SK-N-SH treated with all-trans-retinoic acid at 6 μM for 48 hours (cell line): ENCODE results near the gene DYSF.

ENCODE experiments used
- ATAC-seq: fragments of 200-7000 bp; cut with Tn5 transposase; 3 replicates; pipeline ENCODE4 v1.9.1; 2020; ENCODE audit warnings: mild to moderate bottlenecking, moderate library complexity
- ARNTL ChIP-seq: fragments of 450-650 bp; formaldehyde crosslinking; IDR thresholded peaks from 2 replicates; pipeline ENCODE4 v1.5.0; 2020; ENCODE audit warnings: low read depth, mild to moderate bottlenecking, moderate library complexity, borderline replicate concordance
- BACH2 ChIP-seq: fragments of 250-450 bp; sonication (Bioruptor Pico); IDR thresholded peaks from 2 replicates; pipeline ENCODE4 v1.9.0; 2021; ENCODE audit warnings: mild to moderate bottlenecking, borderline replicate concordance
- CREB5 ChIP-seq: fragments of 250-450 bp; sonication (Bioruptor Pico); IDR thresholded peaks from 2 replicates; pipeline ENCODE4 v1.5.1; 2020; ENCODE audit warnings: low read depth, mild to moderate bottlenecking, moderate library complexity
- CSDC2 ChIP-seq: fragments of 250-450 bp; sonication (Bioruptor Pico); IDR thresholded peaks from 2 replicates; pipeline ENCODE4 v1.5.0; 2020; ENCODE audit warnings: mild to moderate bottlenecking, moderate library complexity
- ESRRG ChIP-seq: fragments of 250-450 bp; sonication (Bioruptor Pico); IDR thresholded peaks from 2 replicates; pipeline ENCODE4 v1.6.1; 2021; ENCODE audit warnings: mild to moderate bottlenecking
- GLIS3 ChIP-seq: fragments of 250-450 bp; sonication (Bioruptor Pico); IDR thresholded peaks from 2 replicates; pipeline ENCODE4 v1.5.0; 2020; ENCODE audit warnings: mild to moderate bottlenecking, moderate library complexity
- ISL1 ChIP-seq: fragments of 250-450 bp; sonication (Bioruptor Pico); IDR thresholded peaks from 2 replicates; pipeline ENCODE4 v2.1.2; 2022; ENCODE audit warnings: mild to moderate bottlenecking, moderate library complexity
- OSR1 ChIP-seq: fragments of 250-450 bp; sonication (Bioruptor Pico); IDR thresholded peaks from 2 replicates; pipeline ENCODE4 v1.8.0; 2022; ENCODE audit warnings: moderate library complexity, mild to moderate bottlenecking, inconsistent platforms
- PPARA ChIP-seq: fragments of 250-450 bp; sonication (Bioruptor Pico); IDR thresholded peaks from 2 replicates; pipeline ENCODE4 v1.5.0; 2020; ENCODE audit warnings: mild to moderate bottlenecking, borderline replicate concordance
- RARB ChIP-seq: fragments of 250-450 bp; sonication (Bioruptor Pico); IDR thresholded peaks from 2 replicates; pipeline ENCODE4 v1.8.0; 2021; ENCODE audit warnings: mild to moderate bottlenecking, moderate library complexity
- SNAI2 ChIP-seq: fragments of 250-450 bp; sonication (Bioruptor Pico); IDR thresholded peaks from 2 replicates; pipeline ENCODE4 v1.5.0; 2020; ENCODE audit warnings: mild to moderate bottlenecking, moderate library complexity
- TCF4 ChIP-seq: fragments of 250-450 bp; sonication (Bioruptor Pico); IDR thresholded peaks from 2 replicates; pipeline ENCODE4 v1.8.0; 2021; ENCODE audit warnings: mild to moderate bottlenecking, moderate library complexity, borderline replicate concordance
- TOX ChIP-seq: fragments of 250-450 bp; sonication (Bioruptor Pico); IDR thresholded peaks from 2 replicates; pipeline ENCODE4 v1.8.0; 2021; ENCODE audit warnings: mild to moderate bottlenecking, moderate library complexity, borderline replicate concordance
- TSHZ2 ChIP-seq: fragments of 250-450 bp; sonication (Bioruptor Pico); IDR thresholded peaks from 2 replicates; pipeline ENCODE4 v1.5.0; 2020; ENCODE audit warnings: mild to moderate bottlenecking, moderate library complexity
- ZC3H10 ChIP-seq: fragments of 250-450 bp; sonication (Bioruptor Pico); IDR thresholded peaks from 2 replicates; pipeline ENCODE4 v1.5.1; 2021; ENCODE audit warnings: mild to moderate bottlenecking, moderate library complexity
- ZFP3 ChIP-seq: fragments of 250-450 bp; sonication (Bioruptor Pico); IDR thresholded peaks from 2 replicates; pipeline ENCODE4 v1.5.0; 2020; ENCODE audit warnings: mild to moderate bottlenecking, moderate library complexity
- ZFP30 ChIP-seq: fragments of 450-650 bp; formaldehyde crosslinking; IDR thresholded peaks from 2 replicates; pipeline ENCODE4 v1.5.0; 2022; ENCODE audit warnings: mild to moderate bottlenecking, moderate library complexity
- ZNF565 ChIP-seq: fragments of 450-650 bp; formaldehyde crosslinking; conservative IDR thresholded peaks from 2 replicates; pipeline ENCODE4 v1.5.0; 2020; ENCODE audit warnings: low read depth, mild to moderate bottlenecking, moderate library complexity
- ZNF70 ChIP-seq: fragments of 450-650 bp; formaldehyde crosslinking; IDR thresholded peaks from 2 replicates; pipeline ENCODE4 v1.5.0; 2020; ENCODE audit warnings: mild to moderate bottlenecking, moderate library complexity
- ZNF8 ChIP-seq: fragments of 450-650 bp; formaldehyde crosslinking; IDR thresholded peaks from 2 replicates; pipeline ENCODE4 v1.5.0; 2020; ENCODE audit warnings: mild to moderate bottlenecking, moderate library complexity
- TF ChIP-seq, protein P1 (sequence below): fragments of 250-450 bp; sonication (Bioruptor Pico); IDR thresholded peaks from 2 replicates; pipeline ENCODE4 v1.5.1; 2021; ENCODE audit warnings: mild to moderate bottlenecking, moderate library complexity
- TF ChIP-seq, protein P2 (sequence below): fragments of 250-450 bp; sonication (Bioruptor Pico); IDR thresholded peaks from 2 replicates; pipeline ENCODE4 v1.8.0; 2020; ENCODE audit warnings: mild to moderate bottlenecking, moderate library complexity, borderline replicate concordance
- TF ChIP-seq, protein P3 (sequence below): fragments of 250-450 bp; sonication (Bioruptor Pico); IDR thresholded peaks from 2 replicates; pipeline ENCODE4 v1.8.0; 2021; ENCODE audit warnings: low read depth, mild to moderate bottlenecking, moderate library complexity, borderline replicate concordance

DYSF gene

GRCh38 chr2:71633086-71633485 lies 179.7 kb downstream of the DYSF start (continued):
- TF ChIP-seq ARNTL (CRISPR knock-in tag) (no peak), ZNF70 (CRISPR knock-in tag) (no peak), GLIS3 (CRISPR knock-in tag) (no peak), TSHZ2 (CRISPR knock-in tag) (no peak)

DNA sequence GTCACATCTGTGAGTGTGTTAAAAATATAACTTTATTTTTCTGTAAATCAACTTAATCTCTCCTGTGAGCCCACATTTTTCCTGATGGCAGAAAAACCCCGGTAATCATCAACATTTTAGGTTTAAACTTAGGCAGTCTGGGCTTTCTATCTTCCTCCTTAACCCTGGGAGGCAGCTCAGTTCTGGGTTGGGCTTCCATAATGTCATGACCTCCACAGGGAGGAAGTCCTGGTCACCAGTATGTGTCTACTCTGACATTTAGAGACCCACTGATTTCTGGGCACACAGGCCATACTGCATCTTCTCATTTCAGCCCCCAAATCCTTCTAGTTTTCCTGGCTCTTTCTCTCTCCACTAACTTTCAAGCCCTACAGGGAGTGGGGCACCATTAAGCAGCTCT lies 181.2 kb downstream of the DYSF start:
- no peak for ATAC-seq
- TF ChIP-seq CREB5 (CRISPR knock-in tag) (no peak), ARNTL (CRISPR knock-in tag) (no peak), TSHZ2 (CRISPR knock-in tag) (no peak), RARB (CRISPR knock-in tag) (no peak), ESRRG (no peak), ISL1 (CRISPR knock-in tag) (no peak), SNAI2 (CRISPR knock-in tag) (no peak), GLIS3 (CRISPR knock-in tag) (no peak), TCF4 (CRISPR knock-in tag) (no peak), ZC3H10 (no peak), ZFP30 (no peak), CSDC2 (CRISPR knock-in tag) (no peak), ZNF565 (CRISPR knock-in tag) (no peak), ZNF8 (CRISPR knock-in tag) (no peak), PPARA (no peak), TOX (CRISPR knock-in tag) (no peak), OSR1 (CRISPR knock-in tag) (no peak)
- TF ChIP-seq, protein P1, sequence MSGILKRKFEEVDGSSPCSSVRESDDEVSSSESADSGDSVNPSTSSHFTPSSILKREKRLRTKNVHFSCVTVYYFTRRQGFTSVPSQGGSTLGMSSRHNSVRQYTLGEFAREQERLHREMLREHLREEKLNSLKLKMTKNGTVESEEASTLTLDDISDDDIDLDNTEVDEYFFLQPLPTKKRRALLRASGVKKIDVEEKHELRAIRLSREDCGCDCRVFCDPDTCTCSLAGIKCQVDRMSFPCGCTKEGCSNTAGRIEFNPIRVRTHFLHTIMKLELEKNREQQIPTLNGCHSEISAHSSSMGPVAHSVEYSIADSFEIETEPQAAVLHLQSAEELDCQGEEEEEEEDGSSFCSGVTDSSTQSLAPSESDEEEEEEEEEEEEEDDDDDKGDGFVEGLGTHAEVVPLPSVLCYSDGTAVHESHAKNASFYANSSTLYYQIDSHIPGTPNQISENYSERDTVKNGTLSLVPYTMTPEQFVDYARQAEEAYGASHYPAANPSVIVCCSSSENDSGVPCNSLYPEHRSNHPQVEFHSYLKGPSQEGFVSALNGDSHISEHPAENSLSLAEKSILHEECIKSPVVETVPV (CRISPR knock-in tag), result no peak
- TF ChIP-seq, protein P2, sequence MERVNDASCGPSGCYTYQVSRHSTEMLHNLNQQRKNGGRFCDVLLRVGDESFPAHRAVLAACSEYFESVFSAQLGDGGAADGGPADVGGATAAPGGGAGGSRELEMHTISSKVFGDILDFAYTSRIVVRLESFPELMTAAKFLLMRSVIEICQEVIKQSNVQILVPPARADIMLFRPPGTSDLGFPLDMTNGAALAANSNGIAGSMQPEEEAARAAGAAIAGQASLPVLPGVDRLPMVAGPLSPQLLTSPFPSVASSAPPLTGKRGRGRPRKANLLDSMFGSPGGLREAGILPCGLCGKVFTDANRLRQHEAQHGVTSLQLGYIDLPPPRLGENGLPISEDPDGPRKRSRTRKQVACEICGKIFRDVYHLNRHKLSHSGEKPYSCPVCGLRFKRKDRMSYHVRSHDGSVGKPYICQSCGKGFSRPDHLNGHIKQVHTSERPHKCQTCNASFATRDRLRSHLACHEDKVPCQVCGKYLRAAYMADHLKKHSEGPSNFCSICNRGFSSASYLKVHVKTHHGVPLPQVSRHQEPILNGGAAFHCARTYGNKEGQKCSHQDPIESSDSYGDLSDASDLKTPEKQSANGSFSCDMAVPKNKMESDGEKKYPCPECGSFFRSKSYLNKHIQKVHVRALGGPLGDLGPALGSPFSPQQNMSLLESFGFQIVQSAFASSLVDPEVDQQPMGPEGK (CRISPR knock-in tag), result no peak

DNA sequence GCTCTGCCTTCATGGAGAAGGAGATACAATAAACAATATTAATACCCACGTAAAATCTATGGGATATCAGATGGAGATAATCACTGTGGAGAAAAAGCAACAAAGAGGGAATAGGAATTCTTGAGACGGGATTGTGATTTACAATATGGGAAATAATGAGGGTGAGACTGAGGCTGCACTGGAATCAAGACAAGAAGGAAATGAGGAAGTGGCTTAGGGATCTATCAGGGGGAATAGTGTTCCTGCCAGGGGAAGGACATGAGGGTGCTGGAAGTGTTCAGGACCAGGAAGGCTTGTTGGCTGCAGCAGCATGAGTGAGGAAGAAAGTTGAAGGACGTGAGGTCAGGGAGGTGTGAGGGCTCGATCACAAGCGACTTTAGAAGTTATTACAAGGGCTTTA lies 182.4 kb downstream of the DYSF start:
- no peak for ATAC-seq
- TF ChIP-seq, protein P3, sequence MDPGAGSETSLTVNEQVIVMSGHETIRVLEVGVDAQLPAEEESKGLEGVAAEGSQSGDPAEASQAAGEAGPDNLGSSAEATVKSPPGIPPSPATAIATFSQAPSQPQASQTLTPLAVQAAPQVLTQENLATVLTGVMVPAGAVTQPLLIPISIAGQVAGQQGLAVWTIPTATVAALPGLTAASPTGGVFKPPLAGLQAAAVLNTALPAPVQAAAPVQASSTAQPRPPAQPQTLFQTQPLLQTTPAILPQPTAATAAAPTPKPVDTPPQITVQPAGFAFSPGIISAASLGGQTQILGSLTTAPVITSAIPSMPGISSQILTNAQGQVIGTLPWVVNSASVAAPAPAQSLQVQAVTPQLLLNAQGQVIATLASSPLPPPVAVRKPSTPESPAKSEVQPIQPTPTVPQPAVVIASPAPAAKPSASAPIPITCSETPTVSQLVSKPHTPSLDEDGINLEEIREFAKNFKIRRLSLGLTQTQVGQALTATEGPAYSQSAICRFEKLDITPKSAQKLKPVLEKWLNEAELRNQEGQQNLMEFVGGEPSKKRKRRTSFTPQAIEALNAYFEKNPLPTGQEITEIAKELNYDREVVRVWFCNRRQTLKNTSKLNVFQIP (CRISPR knock-in tag), result no peak
- no peak for TF ChIP-seq ZNF8 (CRISPR knock-in tag)
- TF ChIP-seq TCF4 (CRISPR knock-in tag), result no peak
- TF ChIP-seq TOX (CRISPR knock-in tag), result no peak
- TF ChIP-seq ZNF565 (CRISPR knock-in tag), result no peak
- TF ChIP-seq BACH2 (CRISPR knock-in tag), result no peak
- TF ChIP-seq ESRRG, result no peak
- TF ChIP-seq OSR1 (CRISPR knock-in tag), result no peak
- TF ChIP-seq, protein P1 (CRISPR knock-in tag), result no peak
- no peak for TF ChIP-seq RARB (CRISPR knock-in tag)
- no peak for TF ChIP-seq CSDC2 (CRISPR knock-in tag)
- no peak for TF ChIP-seq ZFP3 (CRISPR knock-in tag)
- no peak for TF ChIP-seq ZC3H10
- TF ChIP-seq SNAI2 (CRISPR knock-in tag), result no peak
- no peak for TF ChIP-seq ZNF70 (CRISPR knock-in tag)
